Measurements from ENCODE around the gene ATP2A3. TPM values are rescaled to one million over a fixed set of nuclear protein-coding genes. Genes with fewer than 3 reads are reported as not detected.

Gene ATP2A3
- total and polyA plus RNA-seq, 2 donors (not counting 1 experiment from before 2014, with no cell fraction given): 697 to 817 TPM

- DNase-seq (no peak), ATAC-seq (ENCODE audit: low read depth) (no peak)
- CTCF ChIA-PET: interaction anchor here (0.7 to 12.2 kb wide), 4 partner anchors 40 to 120 kb away, joined by 3 to 157 read pairs (median 78); partner anchors contain the start of genes NCBP3 and P2RX1
- peak overlapping the region; percentile 95 for H3K4me2 ChIP-seq (replicated peaks; ENCODE audit: low read depth, low read length, poor library complexity, severe bottlenecking)
- peaks cover 0 to 37% of the 10 kb centered on the region in 2 experiments for H3K36me3 ChIP-seq (replicated peaks in 1 of 2; ENCODE audit: control extremely low read depth in 1 of 2, control insufficient read depth in 1 of 2, extremely low read depth in 1 of 2, insufficient read depth in 2 of 2, low read length in 1 of 2)
- Mint-ChIP-seq H3K27ac (peak overlapping the region; percentile 96), H3K4me1 (peaks cover 69% of the 10 kb centered on the region), H3K27me3 (no peaks in the 10 kb centered on the region), H3K4me3 (peak overlapping the region; percentile 98), H3K9me3 (ENCODE audit: insufficient read depth) (no peaks in the 10 kb centered on the region)
- H3K27me3 ChIP-seq (replicated peaks in 1 of 4; ENCODE audit: control extremely low read depth in 1 of 4, control insufficient read depth in 3 of 4, insufficient read depth in 4 of 4, low read length in 3 of 4): no peaks in the 10 kb centered on the region
- TF ChIP-seq EZH2 (IDR thresholded peaks at IDR 0.05; ENCODE audit: borderline replicate concordance, insufficient read depth, low read depth, low read length, poor library complexity, severe bottlenecking) (no peak), CTCF (IDR thresholded peaks at IDR 0.05) (no peak)
- peaks cover 67 to 85% of the 10 kb centered on the region in 2 donors for H3K4me1 ChIP-seq (ENCODE audit: control insufficient read depth in 2 of 2, insufficient read depth in 2 of 2, low read length in 2 of 2)
- H3K9ac ChIP-seq (ENCODE audit: low read length): peak overlapping the region; percentile 94
- no peak overlapping the region for H2AFZ ChIP-seq (ENCODE audit: insufficient read depth, low read depth, low read length, poor library complexity, severe bottlenecking)
- H3K9me3 ChIP-seq (ENCODE audit: control extremely low read depth in 1 of 3, control insufficient read depth in 2 of 3, insufficient read depth in 1 of 3, low read length in 2 of 3): no peaks in the 10 kb centered on the region
- H4K20me1 ChIP-seq (ENCODE audit: control insufficient read depth, insufficient read depth, low read length, poor library complexity, severe bottlenecking): peaks cover 54% of the 10 kb centered on the region
- intact Hi-C loops (cut with micrococcal nuclease): loop anchor here (5.0 kb wide), 1 partner anchor 984 kb away; the partner anchor contains the start of gene PFN1
- H3K27ac ChIP-seq (ENCODE audit: low read length in 2 of 2): peak overlapping the region; percentile 78 to 81
- POLR2A ChIA-PET: interaction anchor here (1.1 to 4.7 kb wide), 6 partner anchors 18 to 181 kb away, joined by 3 to 64 read pairs (median 5); partner anchors contain the start of gene P2RX1
- peak overlapping the region; percentile 84 to 98 (median 92) for H3K4me3 ChIP-seq (ENCODE audit: control extremely low read depth in 1 of 5, extremely low read depth in 1 of 5, insufficient read depth in 1 of 5, low read depth in 2 of 5, low read length in 4 of 5)
- H3K79me2 ChIP-seq (ENCODE audit: control insufficient read depth, insufficient read depth, low read length): peaks cover 60% of the 10 kb centered on the region
Measured at GRCh38 chr17:3962965-3963236, 1.3 kb downstream of the ATP2A3 start.

DNA sequence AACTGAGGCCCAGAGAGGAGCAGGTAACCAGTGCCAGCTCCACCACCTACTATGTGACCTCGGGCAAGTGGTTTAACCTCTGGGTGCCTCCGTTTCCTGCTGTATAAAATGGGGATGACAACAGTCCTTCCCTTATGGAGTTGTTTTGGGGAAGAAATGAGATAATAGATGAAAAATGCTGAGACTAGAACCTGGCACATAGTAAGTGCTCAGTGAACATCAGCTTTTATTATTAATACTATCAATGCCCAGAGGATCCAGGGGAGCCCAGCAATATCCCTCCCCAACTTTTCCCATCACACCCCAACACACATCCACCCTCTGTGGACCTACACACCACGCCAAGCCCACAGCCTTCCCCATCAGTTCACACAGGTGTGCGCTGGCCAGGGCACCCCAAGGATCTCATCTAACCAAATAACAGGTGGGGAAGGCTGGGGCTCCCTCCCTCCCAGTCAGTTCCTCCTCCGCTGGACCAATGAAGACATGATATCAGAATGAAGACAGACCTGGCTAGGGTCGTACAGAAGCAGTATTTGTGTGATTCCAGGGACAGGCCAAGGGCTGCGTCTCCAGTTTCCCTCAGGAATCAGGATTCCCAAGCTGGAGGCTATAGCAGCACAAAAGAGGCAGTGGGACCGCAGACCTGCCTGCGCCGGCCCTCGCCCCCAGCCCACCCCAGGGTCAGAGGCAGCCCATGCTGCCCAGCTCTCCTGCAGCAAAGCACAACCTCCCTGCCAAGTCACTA, 1.8 kb downstream of the ATP2A3 start:
- H4K20me1 ChIP-seq (ENCODE audit: control insufficient read depth, insufficient read depth, low read length, poor library complexity, severe bottlenecking): peaks cover 59% of the 10 kb centered on the region
- peak overlapping the region; percentile 78 to 81 for H3K27ac ChIP-seq (ENCODE audit: low read length in 2 of 2)
- Mint-ChIP-seq H3K27me3 (no peaks in the 10 kb centered on the region), H3K4me1 (peaks cover 69% of the 10 kb centered on the region), H3K27ac (peak overlapping the region; percentile 96), H3K9me3 (ENCODE audit: insufficient read depth) (no peaks in the 10 kb centered on the region), H3K4me3 (peak overlapping the region; percentile 98)
- H3K9ac ChIP-seq (ENCODE audit: low read length): peak overlapping the region; percentile 94
- POLR2A ChIA-PET: interaction anchor here (1.3 to 4.7 kb wide), 7 partner anchors 26 to 181 kb away, joined by 3 to 64 read pairs (median 6); partner anchors contain the start of gene P2RX1
- H3K4me1 ChIP-seq (ENCODE audit: control insufficient read depth in 2 of 2, insufficient read depth in 2 of 2, low read length in 2 of 2): peaks cover 64 to 85% of the 10 kb centered on the region in 2 donors
- ATAC-seq (ENCODE audit: low read depth): no peak
- H3K36me3 ChIP-seq (replicated peaks in 1 of 2; ENCODE audit: control extremely low read depth in 1 of 2, control insufficient read depth in 1 of 2, extremely low read depth in 1 of 2, insufficient read depth in 2 of 2, low read length in 1 of 2): peaks cover 0 to 42% of the 10 kb centered on the region in 2 experiments
- TF ChIP-seq EZH2 (IDR thresholded peaks at IDR 0.05; ENCODE audit: borderline replicate concordance, insufficient read depth, low read depth, low read length, poor library complexity, severe bottlenecking) (no peak), CTCF (IDR thresholded peaks at IDR 0.05) (no peak)
- H3K79me2 ChIP-seq (ENCODE audit: control insufficient read depth, insufficient read depth, low read length): peaks cover 62% of the 10 kb centered on the region
- no peak overlapping the region for H2AFZ ChIP-seq (ENCODE audit: insufficient read depth, low read depth, low read length, poor library complexity, severe bottlenecking)
- DNase-seq: peak; percentile 41
- peak overlapping the region; percentile 84 to 98 (median 92) for H3K4me3 ChIP-seq (ENCODE audit: control extremely low read depth in 1 of 5, extremely low read depth in 1 of 5, insufficient read depth in 1 of 5, low read depth in 2 of 5, low read length in 4 of 5)
- H3K27me3 ChIP-seq (replicated peaks in 1 of 4; ENCODE audit: control extremely low read depth in 1 of 4, control insufficient read depth in 3 of 4, insufficient read depth in 4 of 4, low read length in 3 of 4): no peaks in the 10 kb centered on the region
- peak overlapping the region; percentile 95 for H3K4me2 ChIP-seq (replicated peaks; ENCODE audit: low read depth, low read length, poor library complexity, severe bottlenecking)
- 13% methylated on average over 5 of the region's 11 CpGs for WGBS (ENCODE audit: insufficient coverage)
- H3K9me3 ChIP-seq (ENCODE audit: control extremely low read depth in 1 of 3, control insufficient read depth in 2 of 3, insufficient read depth in 1 of 3, low read length in 2 of 3): no peaks in the 10 kb centered on the region
- CTCF ChIA-PET: interaction anchor here (0.7 to 12.2 kb wide), 5 partner anchors 28 to 119 kb away, joined by 3 to 157 read pairs (median 17); partner anchors contain the start of genes NCBP3 and P2RX1
- intact Hi-C loops (cut with micrococcal nuclease): loop anchor here (5.0 kb wide), 1 partner anchor 985 kb away; the partner anchor contains the start of gene PFN1
